ENCODE results near the gene C7orf33. TPM values are rescaled to one million over a fixed set of nuclear protein-coding genes. Genes with fewer than 3 reads are reported as not detected.

Gene C7orf33
- total RNA-seq, 1 donor from 2014 or later = not detected

DNA sequence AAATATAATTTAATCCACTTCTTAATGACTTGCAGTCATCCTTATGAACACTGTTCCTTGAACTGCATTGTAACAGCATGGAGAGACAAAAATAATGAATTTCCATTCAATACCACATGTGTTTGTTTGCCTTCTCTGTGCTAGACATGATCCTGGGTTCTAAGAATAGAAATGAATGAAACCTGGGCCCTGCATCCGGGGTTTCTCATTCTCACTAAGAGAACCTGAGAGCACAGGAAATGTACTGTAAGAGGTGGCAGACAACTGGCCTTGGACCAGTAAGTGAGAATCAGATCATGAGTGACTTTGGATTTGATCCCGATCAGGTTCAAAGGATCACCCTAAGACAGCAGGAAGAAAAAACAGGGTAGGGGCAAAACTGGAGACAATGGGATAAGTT, 70.9 kb downstream of the C7orf33 start:
- DNase-seq (ENCODE audit: low read depth) (no peak), FAIRE-seq (no peak)
- H3K9me3 ChIP-seq (ENCODE audit: insufficient read depth, low read depth, low read length) = no peaks in the 10 kb centered on the region
- H3K27me3 ChIP-seq (ENCODE audit: insufficient read depth, low read length) = no peaks in the 10 kb centered on the region
- H3K4me1 ChIP-seq (ENCODE audit: insufficient read depth, low read length) = no peaks in the 10 kb centered on the region
- H3K9me3 Mint-ChIP-seq (ENCODE audit: unreplicated experiment) = no peaks in the 10 kb centered on the region
- H3K27me3 Mint-ChIP-seq (ENCODE audit: low read depth, unreplicated experiment) = no peaks in the 10 kb centered on the region
- H3K4me2 ChIP-seq (ENCODE audit: low read length) = no peak overlapping the region
- H3K36me3 Mint-ChIP-seq (ENCODE audit: low read depth, unreplicated experiment) = no peaks in the 10 kb centered on the region
- no peak overlapping the region for H3K27ac ChIP-seq (ENCODE audit: low read depth, low read length)
- no peaks in the 10 kb centered on the region for H3K79me2 ChIP-seq (ENCODE audit: insufficient read depth, low read length)
- H3K36me3 ChIP-seq (ENCODE audit: insufficient read depth, low read length) = no peaks in the 10 kb centered on the region
- no peak overlapping the region for H3K27ac Mint-ChIP-seq (ENCODE audit: unreplicated experiment)
- H3K9ac ChIP-seq (ENCODE audit: low read length) = no peak overlapping the region
- no peak overlapping the region for H2AFZ ChIP-seq (ENCODE audit: low read depth, low read length)
- no peak overlapping the region for H3K4me3 ChIP-seq (ENCODE audit: insufficient read depth, low read depth, low read length)
- no peak overlapping the region for H3K4me3 Mint-ChIP-seq (ENCODE audit: unreplicated experiment)
- no peaks in the 10 kb centered on the region for H4K20me1 ChIP-seq (ENCODE audit: insufficient read depth, low read length)
- H3K4me1 Mint-ChIP-seq (ENCODE audit: low read depth, unreplicated experiment) = peaks cover 3% of the 10 kb centered on the region
- TF ChIP-seq, protein P1, sequence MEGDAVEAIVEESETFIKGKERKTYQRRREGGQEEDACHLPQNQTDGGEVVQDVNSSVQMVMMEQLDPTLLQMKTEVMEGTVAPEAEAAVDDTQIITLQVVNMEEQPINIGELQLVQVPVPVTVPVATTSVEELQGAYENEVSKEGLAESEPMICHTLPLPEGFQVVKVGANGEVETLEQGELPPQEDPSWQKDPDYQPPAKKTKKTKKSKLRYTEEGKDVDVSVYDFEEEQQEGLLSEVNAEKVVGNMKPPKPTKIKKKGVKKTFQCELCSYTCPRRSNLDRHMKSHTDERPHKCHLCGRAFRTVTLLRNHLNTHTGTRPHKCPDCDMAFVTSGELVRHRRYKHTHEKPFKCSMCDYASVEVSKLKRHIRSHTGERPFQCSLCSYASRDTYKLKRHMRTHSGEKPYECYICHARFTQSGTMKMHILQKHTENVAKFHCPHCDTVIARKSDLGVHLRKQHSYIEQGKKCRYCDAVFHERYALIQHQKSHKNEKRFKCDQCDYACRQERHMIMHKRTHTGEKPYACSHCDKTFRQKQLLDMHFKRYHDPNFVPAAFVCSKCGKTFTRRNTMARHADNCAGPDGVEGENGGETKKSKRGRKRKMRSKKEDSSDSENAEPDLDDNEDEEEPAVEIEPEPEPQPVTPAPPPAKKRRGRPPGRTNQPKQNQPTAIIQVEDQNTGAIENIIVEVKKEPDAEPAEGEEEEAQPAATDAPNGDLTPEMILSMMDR (IDR thresholded peaks at IDR 0.05; ENCODE audit: insufficient read depth, low read depth, low read length) = no peak
- no peak for TF ChIP-seq EZH2 (IDR thresholded peaks at IDR 0.05; ENCODE audit: insufficient read depth, low read length)

DNA sequence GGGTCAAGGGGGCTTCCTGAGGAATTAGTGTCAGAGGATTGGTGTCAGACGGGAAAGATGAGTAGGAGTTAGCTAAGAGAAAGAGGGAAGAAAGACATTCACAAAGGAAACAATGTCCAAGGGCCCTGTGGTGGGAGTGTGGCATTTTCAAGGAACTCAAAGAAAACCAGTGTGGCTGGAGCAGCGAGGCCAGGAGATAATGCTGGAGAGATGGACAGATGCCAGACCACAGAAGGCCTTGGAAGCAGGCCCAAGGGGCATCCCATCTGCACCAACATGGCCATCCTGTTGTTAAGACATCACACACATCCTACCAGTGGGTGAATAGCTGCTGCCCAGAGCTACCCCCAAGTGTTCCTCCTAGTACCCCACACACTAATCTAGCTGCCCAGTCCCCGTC, 72.1 kb downstream of the C7orf33 start:
- H3K4me1 Mint-ChIP-seq (ENCODE audit: low read depth, unreplicated experiment) = peaks cover 3% of the 10 kb centered on the region

DNA sequence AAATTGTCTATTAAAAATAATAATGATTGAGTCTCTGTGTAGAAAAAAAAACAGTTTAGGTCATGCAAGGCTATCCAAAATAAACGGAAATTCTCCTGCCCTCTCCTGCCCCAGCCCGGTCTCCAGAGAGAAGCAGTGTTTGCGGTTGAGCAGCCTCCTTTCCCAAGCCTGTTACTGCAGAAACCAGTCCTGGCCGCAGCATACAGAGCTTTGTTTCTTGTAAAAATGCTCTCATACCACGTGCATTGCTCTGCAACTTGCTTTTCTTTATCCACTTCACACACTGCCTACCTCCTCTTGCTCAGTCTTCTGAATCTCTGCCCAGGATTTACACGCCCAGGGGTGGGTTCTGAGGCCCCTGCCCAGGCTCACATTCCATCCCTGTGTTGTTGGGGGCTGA, 73.8 kb downstream of the C7orf33 start:
- Mint-ChIP-seq H3K27me3 (ENCODE audit: low read depth, unreplicated experiment) (no peaks in the 10 kb centered on the region), H3K4me1 (ENCODE audit: low read depth, unreplicated experiment) (peaks cover 3% of the 10 kb centered on the region), H3K36me3 (ENCODE audit: low read depth, unreplicated experiment) (no peaks in the 10 kb centered on the region), H3K9me3 (ENCODE audit: unreplicated experiment) (no peaks in the 10 kb centered on the region), H3K27ac (ENCODE audit: unreplicated experiment) (no peak overlapping the region), H3K4me3 (ENCODE audit: unreplicated experiment) (no peak overlapping the region)
- no peaks in the 10 kb centered on the region for H3K27me3 ChIP-seq (ENCODE audit: insufficient read depth, low read length)
- no peaks in the 10 kb centered on the region for H3K36me3 ChIP-seq (ENCODE audit: insufficient read depth, low read length)
- DNase-seq (ENCODE audit: low read depth) = peak; percentile 78
- no peaks in the 10 kb centered on the region for H3K4me1 ChIP-seq (ENCODE audit: insufficient read depth, low read length)
- no peak overlapping the region for H2AFZ ChIP-seq (ENCODE audit: low read depth, low read length)
- H3K4me3 ChIP-seq (ENCODE audit: insufficient read depth, low read depth, low read length) = no peak overlapping the region
- H3K27ac ChIP-seq (ENCODE audit: low read depth, low read length) = no peak overlapping the region
- H3K79me2 ChIP-seq (ENCODE audit: insufficient read depth, low read length) = no peaks in the 10 kb centered on the region
- no peak for TF ChIP-seq EZH2 (IDR thresholded peaks at IDR 0.05; ENCODE audit: insufficient read depth, low read length)
- TF ChIP-seq, protein P1 (IDR thresholded peaks at IDR 0.05; ENCODE audit: insufficient read depth, low read depth, low read length) = no peak
- H4K20me1 ChIP-seq (ENCODE audit: insufficient read depth, low read length) = no peaks in the 10 kb centered on the region
- H3K4me2 ChIP-seq (ENCODE audit: low read length) = peak overlapping the region; percentile 60
- no peak overlapping the region for H3K9ac ChIP-seq (ENCODE audit: low read length)
- no peak for FAIRE-seq
- no peaks in the 10 kb centered on the region for H3K9me3 ChIP-seq (ENCODE audit: insufficient read depth, low read depth, low read length)

More for the DNA sequence above, 72.1 kb downstream of the C7orf33 start:
- Histone ChIP-seq H3K4me3 (ENCODE audit: insufficient read depth, low read depth, low read length) (no peak overlapping the region), H3K4me1 (ENCODE audit: insufficient read depth, low read length) (no peaks in the 10 kb centered on the region), H3K79me2 (ENCODE audit: insufficient read depth, low read length) (no peaks in the 10 kb centered on the region), H3K36me3 (ENCODE audit: insufficient read depth, low read length) (no peaks in the 10 kb centered on the region), H2AFZ (ENCODE audit: low read depth, low read length) (no peak overlapping the region), H3K9ac (ENCODE audit: low read length) (no peak overlapping the region), H3K9me3 (ENCODE audit: insufficient read depth, low read depth, low read length) (no peaks in the 10 kb centered on the region), H3K4me2 (ENCODE audit: low read length) (no peak overlapping the region), H3K27me3 (ENCODE audit: insufficient read depth, low read length) (no peaks in the 10 kb centered on the region), H4K20me1 (ENCODE audit: insufficient read depth, low read length) (no peaks in the 10 kb centered on the region), H3K27ac (ENCODE audit: low read depth, low read length) (no peak overlapping the region)
- H3K4me3 Mint-ChIP-seq (ENCODE audit: unreplicated experiment) = no peak overlapping the region
- H3K27ac Mint-ChIP-seq (ENCODE audit: unreplicated experiment) = no peak overlapping the region
- no peaks in the 10 kb centered on the region for H3K27me3 Mint-ChIP-seq (ENCODE audit: low read depth, unreplicated experiment)
- FAIRE-seq (no peak), DNase-seq (ENCODE audit: low read depth) (peak; percentile 2)
- no peaks in the 10 kb centered on the region for H3K9me3 Mint-ChIP-seq (ENCODE audit: unreplicated experiment)
- TF ChIP-seq, protein P1 (IDR thresholded peaks at IDR 0.05; ENCODE audit: insufficient read depth, low read depth, low read length) = no peak
- no peak for TF ChIP-seq EZH2 (IDR thresholded peaks at IDR 0.05; ENCODE audit: insufficient read depth, low read length)
- no peaks in the 10 kb centered on the region for H3K36me3 Mint-ChIP-seq (ENCODE audit: low read depth, unreplicated experiment)
